C4-2B (cell line): ENCODE results near the gene BTG3.

Experiments
- CTCF ChIP-seq: fragments of 450-650 bp; conservative IDR thresholded peaks from 2 replicates; pipeline ENCODE4 v1.5.1; 2017; ENCODE audit warnings: mild to moderate bottlenecking
- ZFX ChIP-seq: fragments of 450-650 bp; IDR thresholded peaks from 2 replicates; pipeline ENCODE4 v1.6.1; 2017

DNA sequence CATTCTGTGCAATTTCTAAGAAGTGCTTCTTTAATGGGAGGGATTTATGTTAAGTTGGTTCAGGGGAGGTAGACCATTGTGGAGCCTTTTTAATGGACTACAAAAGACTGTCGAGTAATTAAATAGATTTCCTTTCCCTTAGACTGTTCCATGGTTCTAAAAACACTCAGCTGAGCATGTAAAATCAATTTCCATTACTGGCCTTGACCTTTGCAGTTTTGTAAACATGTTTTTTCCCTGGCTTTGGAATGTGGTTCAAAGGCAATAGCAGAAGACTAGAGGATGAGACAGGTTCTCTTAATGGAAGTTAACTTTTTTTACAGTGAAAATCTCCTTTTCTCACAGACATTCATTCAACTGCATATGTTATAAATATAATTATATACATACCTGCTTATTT is 37.6 kb upstream of the BTG3 start:
- TF ChIP-seq CTCF (no peak), ZFX (no peak)
